Measurements from ENCODE around the gene DAPK2.

The DAPK2 gene

DNA sequence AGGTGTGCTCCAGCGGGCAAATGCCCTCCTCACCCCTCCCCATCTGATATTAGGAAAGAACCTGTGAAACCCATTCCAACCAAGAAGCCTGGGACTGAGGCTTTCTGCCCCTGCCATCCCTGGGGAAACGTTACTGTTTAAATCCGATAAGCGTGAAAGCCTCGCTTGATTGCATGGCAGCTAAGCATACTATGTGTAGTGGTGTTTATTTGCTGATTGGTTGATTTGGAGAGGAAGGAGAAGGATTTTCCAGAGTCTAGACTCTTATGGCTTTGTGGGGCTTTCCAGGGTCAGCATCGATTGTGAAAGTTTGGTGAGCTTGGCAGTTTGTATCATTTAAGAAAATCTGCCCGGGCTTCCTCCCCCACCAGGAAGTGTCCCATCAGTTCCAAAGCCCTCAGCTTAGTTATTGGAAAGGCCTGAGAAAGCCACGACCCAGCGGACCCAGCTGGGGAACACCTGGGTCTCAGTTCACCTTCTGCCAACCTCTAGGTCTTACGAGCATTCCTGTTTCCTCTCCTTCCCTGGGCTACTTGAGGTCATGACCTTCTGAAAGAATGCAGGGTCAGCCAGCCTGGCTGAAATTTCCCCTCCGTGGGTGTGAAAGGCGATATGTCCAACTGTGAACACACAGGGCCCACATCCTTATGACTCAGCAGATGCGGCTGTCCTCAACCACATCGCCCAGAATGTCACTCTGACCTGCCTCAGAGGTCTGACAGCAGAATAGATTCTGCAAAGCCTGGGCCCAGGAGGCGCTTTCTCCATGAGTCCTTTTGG, 149.8 kb downstream of the DAPK2 start:
- peak overlapping the region; percentile 6 for H3K9ac ChIP-seq (ENCODE audit: low read depth, low read length, poor library complexity, severe bottlenecking)
- H3K79me2 ChIP-seq (ENCODE audit: insufficient read depth, low read length), result no peaks in the 10 kb centered on the region
- no peaks in the 10 kb centered on the region for H3K36me3 ChIP-seq (ENCODE audit: insufficient read depth, low read length)
- H3K27me3 ChIP-seq (ENCODE audit: insufficient read depth, low read length, poor library complexity, severe bottlenecking), result no peaks in the 10 kb centered on the region
- peak overlapping the region; percentile 35 for H3K4me2 ChIP-seq (ENCODE audit: low read depth, low read length, poor library complexity, severe bottlenecking)
- peaks cover 68% of the 10 kb centered on the region for H3K4me1 ChIP-seq (ENCODE audit: insufficient read depth, low read length, poor library complexity, severe bottlenecking)
- no peaks in the 10 kb centered on the region for H3K9me3 ChIP-seq (ENCODE audit: insufficient read depth, low read depth, low read length)
- H3F3A ChIP-seq (ENCODE audit: low read depth), result peaks cover 3% of the 10 kb centered on the region; the same call in 1 of the 2 replicates
- H3K4me3 ChIP-seq (ENCODE audit: low read length, poor library complexity, severe bottlenecking), result peak overlapping the region; percentile 20
- H4K20me1 ChIP-seq (ENCODE audit: insufficient read depth, low read length, poor library complexity, severe bottlenecking), result no peaks in the 10 kb centered on the region
- H2AFZ ChIP-seq (ENCODE audit: low read length), result no peak overlapping the region
- no peaks in the 10 kb centered on the region for H3K9me2 ChIP-seq (replicated peaks; ENCODE audit: low read depth, low read length)
- TF ChIP-seq, protein P1, sequence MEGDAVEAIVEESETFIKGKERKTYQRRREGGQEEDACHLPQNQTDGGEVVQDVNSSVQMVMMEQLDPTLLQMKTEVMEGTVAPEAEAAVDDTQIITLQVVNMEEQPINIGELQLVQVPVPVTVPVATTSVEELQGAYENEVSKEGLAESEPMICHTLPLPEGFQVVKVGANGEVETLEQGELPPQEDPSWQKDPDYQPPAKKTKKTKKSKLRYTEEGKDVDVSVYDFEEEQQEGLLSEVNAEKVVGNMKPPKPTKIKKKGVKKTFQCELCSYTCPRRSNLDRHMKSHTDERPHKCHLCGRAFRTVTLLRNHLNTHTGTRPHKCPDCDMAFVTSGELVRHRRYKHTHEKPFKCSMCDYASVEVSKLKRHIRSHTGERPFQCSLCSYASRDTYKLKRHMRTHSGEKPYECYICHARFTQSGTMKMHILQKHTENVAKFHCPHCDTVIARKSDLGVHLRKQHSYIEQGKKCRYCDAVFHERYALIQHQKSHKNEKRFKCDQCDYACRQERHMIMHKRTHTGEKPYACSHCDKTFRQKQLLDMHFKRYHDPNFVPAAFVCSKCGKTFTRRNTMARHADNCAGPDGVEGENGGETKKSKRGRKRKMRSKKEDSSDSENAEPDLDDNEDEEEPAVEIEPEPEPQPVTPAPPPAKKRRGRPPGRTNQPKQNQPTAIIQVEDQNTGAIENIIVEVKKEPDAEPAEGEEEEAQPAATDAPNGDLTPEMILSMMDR (conservative IDR thresholded peaks at IDR 0.05; ENCODE audit: low read length), result no peak
- TF ChIP-seq EZH2phosphoT487 (IDR thresholded peaks at IDR 0.05; ENCODE audit: borderline replicate concordance), result no peak

DNA sequence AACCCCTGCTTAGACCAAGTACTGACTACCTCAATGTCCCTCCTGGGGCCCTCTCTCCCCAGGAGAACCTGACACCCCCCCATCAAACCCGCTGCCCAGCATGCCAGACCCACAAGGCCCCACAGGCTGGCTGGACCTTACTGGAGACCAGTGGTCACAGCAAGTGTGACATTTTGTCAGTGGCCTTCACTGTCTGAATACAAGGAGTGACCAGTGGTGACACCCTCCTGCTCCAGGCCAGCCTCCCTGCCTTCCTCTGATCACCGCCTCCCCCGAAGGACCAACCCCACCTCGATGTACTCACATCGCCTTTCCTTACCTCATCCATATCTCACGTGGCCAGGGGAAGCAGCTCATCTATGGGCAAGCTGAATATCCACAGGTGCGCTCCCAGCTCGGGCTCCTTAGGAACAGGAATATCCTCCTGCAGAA, 150.5 kb downstream of the DAPK2 start:
- Histone ChIP-seq H3K79me2 (ENCODE audit: insufficient read depth, low read length) (no peaks in the 10 kb centered on the region), H2AFZ (ENCODE audit: low read length) (no peak overlapping the region), H3K36me3 (ENCODE audit: insufficient read depth, low read length) (no peaks in the 10 kb centered on the region), H3K4me3 (ENCODE audit: low read length, poor library complexity, severe bottlenecking) (no peak overlapping the region), H3K4me2 (ENCODE audit: low read depth, low read length, poor library complexity, severe bottlenecking) (peak overlapping the region; percentile 35), H4K20me1 (ENCODE audit: insufficient read depth, low read length, poor library complexity, severe bottlenecking) (no peaks in the 10 kb centered on the region), H3F3A (ENCODE audit: low read depth) (peaks cover 3% of the 10 kb centered on the region; the same call in 1 of the 2 replicates), H3K9me3 (ENCODE audit: insufficient read depth, low read depth, low read length) (no peaks in the 10 kb centered on the region), H3K9me2 (replicated peaks; ENCODE audit: low read depth, low read length) (no peaks in the 10 kb centered on the region), H3K9ac (ENCODE audit: low read depth, low read length, poor library complexity, severe bottlenecking) (no peak overlapping the region), H3K27me3 (ENCODE audit: insufficient read depth, low read length, poor library complexity, severe bottlenecking) (no peaks in the 10 kb centered on the region), H3K4me1 (ENCODE audit: insufficient read depth, low read length, poor library complexity, severe bottlenecking) (peaks cover 73% of the 10 kb centered on the region)
- TF ChIP-seq, protein P1 (conservative IDR thresholded peaks at IDR 0.05; ENCODE audit: low read length), result no peak
- TF ChIP-seq EZH2phosphoT487 (IDR thresholded peaks at IDR 0.05; ENCODE audit: borderline replicate concordance), result no peak

DNA sequence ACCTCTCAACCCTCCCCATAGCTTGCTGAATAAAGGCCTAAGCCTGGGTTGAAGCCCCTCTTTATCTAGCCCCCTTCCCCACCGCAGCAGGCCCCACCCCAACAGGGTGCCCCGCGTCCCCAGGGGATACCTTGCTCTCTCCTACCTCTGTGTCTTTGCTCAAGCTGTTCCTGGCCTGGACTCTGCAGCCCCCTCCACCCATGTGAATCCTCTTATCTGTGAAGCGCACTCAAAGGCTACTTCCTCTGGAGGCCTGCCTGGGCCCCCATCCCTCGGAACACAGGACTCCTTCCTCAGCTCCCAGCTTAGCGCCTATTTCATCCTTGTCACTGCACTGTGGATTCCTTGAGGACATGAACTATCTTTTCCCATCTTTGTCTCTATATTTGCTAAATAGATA, 151.1 kb downstream of the DAPK2 start:
- Histone ChIP-seq H3K27me3 (ENCODE audit: insufficient read depth, low read length, poor library complexity, severe bottlenecking) (no peaks in the 10 kb centered on the region), H4K20me1 (ENCODE audit: insufficient read depth, low read length, poor library complexity, severe bottlenecking) (no peaks in the 10 kb centered on the region), H2AFZ (ENCODE audit: low read length) (no peak overlapping the region), H3K4me3 (ENCODE audit: low read length, poor library complexity, severe bottlenecking) (no peak overlapping the region), H3F3A (ENCODE audit: low read depth) (peaks cover 3% of the 10 kb centered on the region; the same call in 1 of the 2 replicates), H3K9ac (ENCODE audit: low read depth, low read length, poor library complexity, severe bottlenecking) (peak overlapping the region; percentile 4), H3K4me1 (ENCODE audit: insufficient read depth, low read length, poor library complexity, severe bottlenecking) (peaks cover 68% of the 10 kb centered on the region), H3K4me2 (ENCODE audit: low read depth, low read length, poor library complexity, severe bottlenecking) (peak overlapping the region; percentile 21), H3K79me2 (ENCODE audit: insufficient read depth, low read length) (no peaks in the 10 kb centered on the region), H3K9me3 (ENCODE audit: insufficient read depth, low read depth, low read length) (no peaks in the 10 kb centered on the region), H3K36me3 (ENCODE audit: insufficient read depth, low read length) (no peaks in the 10 kb centered on the region), H3K9me2 (replicated peaks; ENCODE audit: low read depth, low read length) (no peaks in the 10 kb centered on the region)
- no peak for TF ChIP-seq EZH2phosphoT487 (IDR thresholded peaks at IDR 0.05; ENCODE audit: borderline replicate concordance)
- TF ChIP-seq, protein P1 (conservative IDR thresholded peaks at IDR 0.05; ENCODE audit: low read length), result no peak

All from Loucy (cell line).